Measurements from ENCODE around the gene EFCAB14. TPM values are rescaled to one million over a fixed set of nuclear protein-coding genes. Genes with fewer than 3 reads are reported as not detected.

The EFCAB14 gene
- total RNA-seq, 1 donor from 2014 or later = 59.0 TPM

GRCh38 chr1:46646844-46647243 is 72.1 kb downstream of the EFCAB14 start:
- no peak for TF ChIP-seq CTCF (IDR thresholded peaks at IDR 0.05; ENCODE audit: borderline replicate concordance)
- no peak overlapping the region for H3K27ac ChIP-seq (replicated peaks)

GRCh38 chr1:46646331-46646730 is 72.6 kb downstream of the EFCAB14 start:
- peaks cover 18% of the 10 kb centered on the region for H3K9me3 ChIP-seq (replicated peaks)
- intact Hi-C loops (cut with micrococcal nuclease) = no loop called here
- DNase-seq = no peak
- H3K27ac ChIP-seq (replicated peaks) = no peak overlapping the region
- no peak for TF ChIP-seq CTCF (IDR thresholded peaks at IDR 0.05; ENCODE audit: borderline replicate concordance)
- H3K27me3 ChIP-seq (ENCODE audit: low read depth) = no peaks in the 10 kb centered on the region
- peaks cover 54% of the 10 kb centered on the region for H3K36me3 ChIP-seq
- no peak overlapping the region for H3K4me3 ChIP-seq
- peaks cover 15% of the 10 kb centered on the region for H3K4me1 ChIP-seq

More at GRCh38 chr1:46646844-46647243, 72.1 kb downstream of the EFCAB14 start:
- Histone ChIP-seq H3K4me3 (no peak overlapping the region), H3K27me3 (ENCODE audit: low read depth) (no peaks in the 10 kb centered on the region), H3K36me3 (peaks cover 50% of the 10 kb centered on the region), H3K9me3 (replicated peaks) (peaks cover 18% of the 10 kb centered on the region), H3K4me1 (peaks cover 15% of the 10 kb centered on the region)
- DNase-seq = no peak
- intact Hi-C loops (cut with micrococcal nuclease) = no loop called here

- H3K27me3 ChIP-seq (ENCODE audit: low read depth) = no peaks in the 10 kb centered on the region
- no peak for TF ChIP-seq CTCF (IDR thresholded peaks at IDR 0.05; ENCODE audit: borderline replicate concordance)
- H3K9me3 ChIP-seq (replicated peaks) = peaks cover 18% of the 10 kb centered on the region
- no peak for DNase-seq
- peaks cover 15% of the 10 kb centered on the region for H3K4me1 ChIP-seq
- H3K36me3 ChIP-seq = peaks cover 55% of the 10 kb centered on the region
- no peak overlapping the region for H3K27ac ChIP-seq (replicated peaks)
- intact Hi-C loops (cut with micrococcal nuclease) = no loop called here
- no peak overlapping the region for H3K4me3 ChIP-seq
Observed at GRCh38 chr1:46645815-46646214, 73.1 kb downstream of the EFCAB14 start.

- intact Hi-C loops (cut with micrococcal nuclease) = no loop called here
- DNase-seq = no peak
- no peak for TF ChIP-seq CTCF (IDR thresholded peaks at IDR 0.05; ENCODE audit: borderline replicate concordance)
- Histone ChIP-seq H3K27me3 (ENCODE audit: low read depth) (no peaks in the 10 kb centered on the region), H3K9me3 (replicated peaks) (peaks cover 4% of the 10 kb centered on the region), H3K4me3 (no peak overlapping the region), H3K4me1 (peaks cover 15% of the 10 kb centered on the region), H3K27ac (replicated peaks) (peak overlapping the region; percentile 41), H3K36me3 (peaks cover 30% of the 10 kb centered on the region)
Observed at GRCh38 chr1:46643368-46643775, 75.5 kb downstream of the EFCAB14 start.

GRCh38 chr1:46642115-46642680 is 76.7 kb downstream of the EFCAB14 start:
- no peak overlapping the region for H3K27ac ChIP-seq (replicated peaks)
- DNase-seq = no peak
- peaks cover 24% of the 10 kb centered on the region for H3K4me1 ChIP-seq
- H3K36me3 ChIP-seq = peaks cover 18% of the 10 kb centered on the region
- intact Hi-C loops (cut with micrococcal nuclease) = no loop called here
- H3K9me3 ChIP-seq (replicated peaks) = no peaks in the 10 kb centered on the region
- H3K27me3 ChIP-seq (ENCODE audit: low read depth) = no peaks in the 10 kb centered on the region
- no peak for TF ChIP-seq CTCF (IDR thresholded peaks at IDR 0.05; ENCODE audit: borderline replicate concordance)
- H3K4me3 ChIP-seq = no peak overlapping the region
